ENCODE measurements around the gene FAAP100. TPM values are rescaled to one million over a fixed set of nuclear protein-coding genes. Genes with fewer than 3 reads are reported as not detected.
"Not testable (repeated sequence)": the region's sequence is repeated elsewhere in the genome, so short reads cannot be mapped to it uniquely, and the experiment has no call there.

Gene FAAP100
- total RNA-seq, 4 donors from 2014 or later: 26.2 to 90.5 (median 37.4) TPM

DNA sequence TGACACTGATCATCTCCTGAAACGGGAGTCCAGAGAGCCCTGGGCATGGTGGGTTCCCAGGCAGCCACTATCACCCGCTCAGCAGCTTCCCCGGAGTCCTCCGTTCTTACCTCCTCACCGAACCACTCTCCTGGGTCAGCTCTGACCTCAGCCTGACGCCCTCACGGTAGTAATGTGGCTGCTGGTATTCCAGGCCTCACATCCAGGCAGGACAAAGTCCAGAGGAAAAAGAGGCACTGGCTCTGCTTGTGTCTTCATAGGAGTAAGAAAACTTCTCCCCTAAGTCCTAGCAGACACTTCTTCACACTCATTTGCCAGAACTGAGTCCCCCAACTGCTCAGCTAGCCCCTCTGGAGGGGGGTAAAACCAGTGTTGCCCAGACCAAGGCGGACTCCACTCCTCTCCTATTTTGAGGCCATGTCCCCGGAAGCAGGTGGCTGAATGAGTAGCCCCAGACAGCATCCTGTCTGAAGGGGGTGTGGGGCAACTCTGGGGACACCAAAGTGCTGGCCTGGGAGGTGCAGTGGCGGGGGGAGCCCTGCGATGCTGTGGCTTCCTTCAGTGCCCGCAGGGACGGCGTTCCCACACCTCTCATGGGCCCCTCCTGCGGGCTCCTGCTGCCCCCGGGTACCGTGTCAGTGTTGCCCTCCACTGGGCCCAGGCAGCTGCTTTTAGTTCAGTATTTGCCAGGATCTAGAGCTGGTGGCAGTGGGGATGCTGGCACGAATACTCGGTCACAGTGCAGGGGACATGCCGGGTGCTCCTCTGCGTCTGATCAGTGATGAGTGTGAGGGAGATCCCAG is 18.6 kb downstream of the FAAP100 start:
- 55% methylated on average over 21 of the region's 21 CpGs; no CpG with 5 or more reads in 1 of the 2 donors for WGBS, 2 donors (ENCODE audit: low coverage in 1 of 2)
- TF ChIP-seq, protein P1, sequence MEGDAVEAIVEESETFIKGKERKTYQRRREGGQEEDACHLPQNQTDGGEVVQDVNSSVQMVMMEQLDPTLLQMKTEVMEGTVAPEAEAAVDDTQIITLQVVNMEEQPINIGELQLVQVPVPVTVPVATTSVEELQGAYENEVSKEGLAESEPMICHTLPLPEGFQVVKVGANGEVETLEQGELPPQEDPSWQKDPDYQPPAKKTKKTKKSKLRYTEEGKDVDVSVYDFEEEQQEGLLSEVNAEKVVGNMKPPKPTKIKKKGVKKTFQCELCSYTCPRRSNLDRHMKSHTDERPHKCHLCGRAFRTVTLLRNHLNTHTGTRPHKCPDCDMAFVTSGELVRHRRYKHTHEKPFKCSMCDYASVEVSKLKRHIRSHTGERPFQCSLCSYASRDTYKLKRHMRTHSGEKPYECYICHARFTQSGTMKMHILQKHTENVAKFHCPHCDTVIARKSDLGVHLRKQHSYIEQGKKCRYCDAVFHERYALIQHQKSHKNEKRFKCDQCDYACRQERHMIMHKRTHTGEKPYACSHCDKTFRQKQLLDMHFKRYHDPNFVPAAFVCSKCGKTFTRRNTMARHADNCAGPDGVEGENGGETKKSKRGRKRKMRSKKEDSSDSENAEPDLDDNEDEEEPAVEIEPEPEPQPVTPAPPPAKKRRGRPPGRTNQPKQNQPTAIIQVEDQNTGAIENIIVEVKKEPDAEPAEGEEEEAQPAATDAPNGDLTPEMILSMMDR (IDR thresholded peaks at IDR 0.05): no peak
- TF ChIP-seq POLR2A (IDR thresholded peaks at IDR 0.05): no peak
- no peak for TF ChIP-seq EP300 (IDR thresholded peaks at IDR 0.05; ENCODE audit: low read depth)
- TF ChIP-seq POLR2AphosphoS5 (IDR thresholded peaks at IDR 0.05): no peak
- H3K4me1 ChIP-seq: peaks cover 7 to 17% (median 13%) of the 10 kb centered on the region in 4 donors
- DNase-seq: no peak
- no peaks in the 10 kb centered on the region for H3K9me3 ChIP-seq
- peaks cover 44% of the 10 kb centered on the region for H3K27me3 ChIP-seq
- H3K36me3 ChIP-seq: no peaks in the 10 kb centered on the region
- H3K4me3 ChIP-seq: no peak overlapping the region
- intact Hi-C loops (cut with DNase I; ENCODE audit: low total_unique reads): loop anchor here (5.0 to 10.0 kb wide), 2 partner anchors 279 to 1079 kb away; no protein-coding TSS in a partner anchor
- in situ Hi-C loops (cut with MboI; ENCODE audit: low pct_ligation_motif_present in 1 of 4, low pct_unique_long_range_greater_than_20kb in 1 of 4, low sequenced_read_pairs in 3 of 4): no loop called here
- no peak overlapping the region for H3K27ac ChIP-seq

DNA sequence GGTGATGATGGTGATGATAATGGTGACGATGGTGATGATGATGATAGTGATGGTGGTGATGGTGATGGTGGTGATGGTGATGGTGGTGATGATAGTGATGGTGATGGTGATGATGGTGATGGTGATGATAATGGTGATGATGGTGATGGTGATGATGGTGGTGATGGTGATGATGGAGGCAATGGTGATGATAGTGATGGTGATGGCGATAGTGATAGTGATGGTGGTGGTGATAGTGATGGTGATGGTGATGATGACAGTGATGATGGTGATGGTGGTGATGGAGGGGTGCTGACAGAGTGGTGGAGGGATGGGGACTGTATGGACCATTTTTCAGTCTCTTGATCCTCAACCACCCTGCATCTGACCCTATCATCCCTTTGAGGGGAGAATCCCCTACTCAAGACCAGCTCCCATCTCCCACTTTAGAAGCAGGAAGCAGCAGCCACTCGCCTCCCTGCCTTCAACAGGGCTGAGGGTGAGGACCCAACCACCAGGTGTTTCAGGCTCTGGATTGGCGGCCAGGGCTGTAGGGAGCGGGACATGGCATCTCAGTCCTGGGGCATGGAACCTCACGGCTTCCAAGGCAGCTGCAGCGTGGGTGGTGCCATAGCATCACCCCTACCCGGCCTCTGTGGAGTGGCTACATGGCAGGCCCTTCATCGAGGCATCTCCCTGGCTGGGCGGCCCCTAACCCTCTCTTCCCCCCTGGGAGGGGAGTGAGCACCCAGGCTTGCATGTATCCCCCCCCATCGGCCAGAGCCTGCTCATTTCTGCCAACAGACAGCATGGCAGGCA is 19.5 kb downstream of the FAAP100 start:
- peaks cover 7 to 22% (median 17%) of the 10 kb centered on the region in 4 donors for H3K4me1 ChIP-seq
- no peak overlapping the region for H3K27ac ChIP-seq
- intact Hi-C loops (cut with DNase I; ENCODE audit: low total_unique reads) (loop anchor here (5.0 to 10.0 kb wide), 2 partner anchors 278 to 1080 kb away; no protein-coding TSS in a partner anchor), in situ Hi-C loops (cut with MboI; ENCODE audit: low pct_ligation_motif_present in 1 of 4, low pct_unique_long_range_greater_than_20kb in 1 of 4, low sequenced_read_pairs in 3 of 4) (no loop called here)
- TF ChIP-seq, protein P1 (IDR thresholded peaks at IDR 0.05): no peak
- TF ChIP-seq POLR2A (IDR thresholded peaks at IDR 0.05): no peak
- TF ChIP-seq POLR2AphosphoS5 (IDR thresholded peaks at IDR 0.05): no peak
- TF ChIP-seq EP300 (IDR thresholded peaks at IDR 0.05; ENCODE audit: low read depth): no peak
- H3K36me3 ChIP-seq: no peaks in the 10 kb centered on the region
- WGBS, 2 donors (ENCODE audit: low coverage in 1 of 2): 74 to 96% methylated on average over 2 to 8 of the region's 11 CpGs
- H3K27me3 ChIP-seq: peaks cover 47% of the 10 kb centered on the region
- H3K4me3 ChIP-seq: no peak overlapping the region
- no peak for DNase-seq
- no peaks in the 10 kb centered on the region for H3K9me3 ChIP-seq

DNA sequence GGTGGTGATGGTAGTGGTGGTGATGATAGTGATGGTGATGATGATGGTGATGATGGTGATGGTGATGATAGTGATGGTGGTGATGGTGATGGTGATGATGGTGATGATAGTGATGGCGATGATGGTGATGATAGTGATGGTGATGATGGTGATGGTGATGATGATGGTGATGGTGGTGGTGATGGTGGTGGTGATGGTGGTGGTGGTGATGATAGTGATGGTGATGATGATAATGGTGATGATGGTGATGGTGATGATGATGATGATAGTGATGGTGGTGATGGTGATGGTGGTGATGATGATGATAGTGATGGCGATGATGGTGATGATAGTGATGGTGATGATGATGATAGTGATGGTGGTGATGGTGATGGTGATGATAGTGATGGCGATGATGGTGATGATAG is 20.2 kb downstream of the FAAP100 start:
- H3K27me3 ChIP-seq: peaks cover 47% of the 10 kb centered on the region
- WGBS, 2 donors (ENCODE audit: low coverage in 1 of 2): 75 to 94% methylated on average over 2 to 3 of the region's 3 CpGs
- H3K4me3 ChIP-seq; H3K9me3 ChIP-seq; DNase-seq; H3K36me3 ChIP-seq; H3K27ac ChIP-seq; in situ Hi-C loops (cut with MboI; ENCODE audit: low pct_ligation_motif_present in 1 of 4, low pct_unique_long_range_greater_than_20kb in 1 of 4, low sequenced_read_pairs in 3 of 4): not testable (repeated sequence)
- H3K4me1 ChIP-seq: peaks cover 2 to 19% (median 12%) of the 10 kb centered on the region in 4 donors
- intact Hi-C loops (cut with DNase I; ENCODE audit: low total_unique reads): loop anchor here (5.0 to 10.0 kb wide), 2 partner anchors 277 to 1080 kb away; no protein-coding TSS in a partner anchor

DNA sequence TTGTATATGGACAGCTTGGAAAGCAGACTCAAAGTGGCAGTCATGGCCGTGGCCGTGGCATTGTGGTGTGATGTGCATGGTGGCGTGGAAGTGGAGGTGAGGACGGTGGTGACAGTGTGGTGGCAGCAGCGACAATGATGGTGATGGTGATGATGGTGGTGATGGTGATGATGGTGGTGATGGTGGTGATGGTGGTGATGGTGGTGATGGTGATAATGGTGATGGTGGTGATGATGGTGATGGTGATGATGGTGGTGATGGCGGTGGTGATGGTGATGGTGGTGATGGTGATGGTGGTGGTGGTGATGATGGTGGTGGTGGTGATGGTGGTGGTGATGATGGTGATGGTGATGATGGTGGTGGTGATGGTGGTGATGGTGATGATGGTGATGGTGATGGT is 21.1 kb downstream of the FAAP100 start:
- H3K36me3 ChIP-seq; DNase-seq; in situ Hi-C loops (cut with MboI; ENCODE audit: low pct_ligation_motif_present in 1 of 4, low pct_unique_long_range_greater_than_20kb in 1 of 4, low sequenced_read_pairs in 3 of 4); H3K27ac ChIP-seq; H3K4me3 ChIP-seq; H3K9me3 ChIP-seq: not testable (repeated sequence)
- intact Hi-C loops (cut with DNase I; ENCODE audit: low total_unique reads): loop anchor here (5.0 to 10.0 kb wide), 2 partner anchors 276 to 1081 kb away; no protein-coding TSS in a partner anchor
- 78 to 83% methylated on average over 6 of the region's 6 CpGs for WGBS, 2 donors (ENCODE audit: low coverage in 1 of 2)
- Histone ChIP-seq H3K4me1 (peaks cover 0 to 14% (median 6%) of the 10 kb centered on the region in 4 donors), H3K27me3 (peaks cover 47% of the 10 kb centered on the region)

DNA sequence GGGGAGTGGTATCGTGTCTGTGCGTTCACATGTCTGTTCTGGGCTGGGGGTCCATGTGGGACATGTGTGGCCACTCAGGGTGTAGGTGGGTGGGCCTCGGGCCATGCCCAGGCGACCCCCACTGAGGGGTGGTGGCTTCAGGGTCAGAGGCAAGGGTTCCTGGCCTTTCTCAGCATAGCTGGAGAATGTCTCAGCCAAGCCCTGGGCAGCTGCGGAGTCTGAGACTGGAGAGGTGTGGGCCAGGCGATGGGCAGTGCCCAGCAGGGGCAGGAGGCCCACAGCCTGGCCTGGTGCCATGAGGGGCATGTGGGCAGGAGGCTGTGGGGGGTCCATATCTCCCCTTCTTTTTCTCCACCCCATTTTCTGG is 22.7 kb downstream of the FAAP100 start:
- in situ Hi-C loops (cut with MboI; ENCODE audit: low pct_ligation_motif_present in 1 of 4, low pct_unique_long_range_greater_than_20kb in 1 of 4, low sequenced_read_pairs in 3 of 4) (no loop called here), intact Hi-C loops (cut with DNase I; ENCODE audit: low total_unique reads) (no loop called here)
- H3K27ac ChIP-seq: no peak overlapping the region
- TF ChIP-seq, protein P1 (IDR thresholded peaks at IDR 0.05): no peak
- TF ChIP-seq POLR2AphosphoS5 (IDR thresholded peaks at IDR 0.05) (no peak), POLR2A (IDR thresholded peaks at IDR 0.05) (no peak), EP300 (IDR thresholded peaks at IDR 0.05; ENCODE audit: low read depth) (no peak)
- 50% methylated on average over 6 of the region's 6 CpGs; no CpG with 5 or more reads in 1 of the 2 donors for WGBS, 2 donors (ENCODE audit: low coverage in 1 of 2)
- DNase-seq: no peak
- no peaks in the 10 kb centered on the region for H3K9me3 ChIP-seq
- H3K27me3 ChIP-seq: peaks cover 59% of the 10 kb centered on the region
- H3K4me3 ChIP-seq: no peak overlapping the region
- H3K36me3 ChIP-seq: no peaks in the 10 kb centered on the region
- H3K4me1 ChIP-seq: peaks cover 0 to 14% (median 6%) of the 10 kb centered on the region in 4 donors
